ENCODE data around the gene TSPAN4. TPM values are rescaled to one million over a fixed set of nuclear protein-coding genes. Genes with fewer than 3 reads are reported as not detected.

Gene TSPAN4
- total and polyA plus RNA-seq, 10 of the 15 experiments (the other 5 are each of a cell fraction or from before 2014, with no cell fraction given) = 0.37 to 14.0 (median 8.5) TPM; not detected in 1

DNA sequence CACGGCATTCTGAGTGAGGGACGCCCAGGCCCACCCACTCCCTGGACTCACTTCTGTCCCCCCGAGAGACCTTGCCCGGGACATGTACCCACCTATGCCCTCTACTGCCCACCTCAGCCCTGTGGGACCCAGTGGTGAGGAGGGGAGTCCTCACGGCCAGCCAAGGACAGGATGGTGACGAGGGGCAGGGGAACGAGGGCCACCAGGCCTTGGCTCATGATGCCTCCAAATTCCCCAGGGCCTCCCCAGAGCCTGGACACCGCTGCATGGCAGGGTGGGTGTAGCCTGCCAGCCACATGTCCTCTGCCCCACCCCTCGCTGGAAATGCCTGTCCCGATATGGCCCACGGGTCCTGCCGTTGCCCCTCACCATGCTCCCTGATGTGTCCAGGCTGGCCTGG lies 26.1 kb downstream of the TSPAN4 start (continued):
- TF ChIP-seq, protein P1, sequence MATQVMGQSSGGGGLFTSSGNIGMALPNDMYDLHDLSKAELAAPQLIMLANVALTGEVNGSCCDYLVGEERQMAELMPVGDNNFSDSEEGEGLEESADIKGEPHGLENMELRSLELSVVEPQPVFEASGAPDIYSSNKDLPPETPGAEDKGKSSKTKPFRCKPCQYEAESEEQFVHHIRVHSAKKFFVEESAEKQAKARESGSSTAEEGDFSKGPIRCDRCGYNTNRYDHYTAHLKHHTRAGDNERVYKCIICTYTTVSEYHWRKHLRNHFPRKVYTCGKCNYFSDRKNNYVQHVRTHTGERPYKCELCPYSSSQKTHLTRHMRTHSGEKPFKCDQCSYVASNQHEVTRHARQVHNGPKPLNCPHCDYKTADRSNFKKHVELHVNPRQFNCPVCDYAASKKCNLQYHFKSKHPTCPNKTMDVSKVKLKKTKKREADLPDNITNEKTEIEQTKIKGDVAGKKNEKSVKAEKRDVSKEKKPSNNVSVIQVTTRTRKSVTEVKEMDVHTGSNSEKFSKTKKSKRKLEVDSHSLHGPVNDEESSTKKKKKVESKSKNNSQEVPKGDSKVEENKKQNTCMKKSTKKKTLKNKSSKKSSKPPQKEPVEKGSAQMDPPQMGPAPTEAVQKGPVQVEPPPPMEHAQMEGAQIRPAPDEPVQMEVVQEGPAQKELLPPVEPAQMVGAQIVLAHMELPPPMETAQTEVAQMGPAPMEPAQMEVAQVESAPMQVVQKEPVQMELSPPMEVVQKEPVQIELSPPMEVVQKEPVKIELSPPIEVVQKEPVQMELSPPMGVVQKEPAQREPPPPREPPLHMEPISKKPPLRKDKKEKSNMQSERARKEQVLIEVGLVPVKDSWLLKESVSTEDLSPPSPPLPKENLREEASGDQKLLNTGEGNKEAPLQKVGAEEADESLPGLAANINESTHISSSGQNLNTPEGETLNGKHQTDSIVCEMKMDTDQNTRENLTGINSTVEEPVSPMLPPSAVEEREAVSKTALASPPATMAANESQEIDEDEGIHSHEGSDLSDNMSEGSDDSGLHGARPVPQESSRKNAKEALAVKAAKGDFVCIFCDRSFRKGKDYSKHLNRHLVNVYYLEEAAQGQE (IDR thresholded peaks at IDR 0.05; ENCODE audit: low read depth, low read length) = no peak
- TF ChIP-seq HDAC6 (IDR thresholded peaks at IDR 0.05; ENCODE audit: unreplicated experiment) (no peak), ZNF274 (IDR thresholded peaks at IDR 0.05; ENCODE audit: insufficient read depth, insufficient read length) (no peak), TARDBP (IDR thresholded peaks at IDR 0.05; ENCODE audit: borderline replicate concordance) (no peak), SUPT20H (IDR thresholded peaks at IDR 0.05; ENCODE audit: borderline replicate concordance, control insufficient read depth, low read depth, low read length) (no peak), MYC (IDR thresholded peaks at IDR 0.05; ENCODE audit: insufficient read depth, insufficient read length, insufficient replicate concordance, low read length, severe bottlenecking) (no peak), ZNF384 (IDR thresholded peaks at IDR 0.05; ENCODE audit: borderline replicate concordance, low read depth, low read length) (no peak), SMARCA5 (IDR thresholded peaks at IDR 0.05) (no peak), RCOR1 (conservative IDR thresholded peaks at IDR 0.05; ENCODE audit: low read depth, low read length) (no peak)
- TF ChIP-seq, protein P2, sequence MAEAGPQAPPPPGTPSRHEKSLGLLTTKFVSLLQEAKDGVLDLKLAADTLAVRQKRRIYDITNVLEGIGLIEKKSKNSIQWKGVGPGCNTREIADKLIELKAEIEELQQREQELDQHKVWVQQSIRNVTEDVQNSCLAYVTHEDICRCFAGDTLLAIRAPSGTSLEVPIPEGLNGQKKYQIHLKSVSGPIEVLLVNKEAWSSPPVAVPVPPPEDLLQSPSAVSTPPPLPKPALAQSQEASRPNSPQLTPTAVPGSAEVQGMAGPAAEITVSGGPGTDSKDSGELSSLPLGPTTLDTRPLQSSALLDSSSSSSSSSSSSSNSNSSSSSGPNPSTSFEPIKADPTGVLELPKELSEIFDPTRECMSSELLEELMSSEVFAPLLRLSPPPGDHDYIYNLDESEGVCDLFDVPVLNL (IDR thresholded peaks at IDR 0.05; ENCODE audit: low read depth, low read length) = no peak
- TF ChIP-seq, protein P3, sequence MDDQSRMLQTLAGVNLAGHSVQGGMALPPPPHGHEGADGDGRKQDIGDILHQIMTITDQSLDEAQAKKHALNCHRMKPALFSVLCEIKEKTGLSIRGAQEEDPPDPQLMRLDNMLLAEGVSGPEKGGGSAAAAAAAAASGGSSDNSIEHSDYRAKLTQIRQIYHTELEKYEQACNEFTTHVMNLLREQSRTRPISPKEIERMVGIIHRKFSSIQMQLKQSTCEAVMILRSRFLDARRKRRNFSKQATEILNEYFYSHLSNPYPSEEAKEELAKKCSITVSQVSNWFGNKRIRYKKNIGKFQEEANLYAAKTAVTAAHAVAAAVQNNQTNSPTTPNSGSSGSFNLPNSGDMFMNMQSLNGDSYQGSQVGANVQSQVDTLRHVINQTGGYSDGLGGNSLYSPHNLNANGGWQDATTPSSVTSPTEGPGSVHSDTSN (IDR thresholded peaks at IDR 0.05; ENCODE audit: insufficient replicate concordance, low read depth, low read length) = no peak
